Thyroid gland (tissue), 4 donors: ENCODE measurements around the gene SPRN. TPM values are rescaled to one million over a fixed set of nuclear protein-coding genes. Genes with fewer than 3 reads are reported as not detected.
"Not testable (repeated sequence)": the region's sequence is repeated elsewhere in the genome, so short reads cannot be mapped to it uniquely, and the experiment has no call there.

Experiments used
- DNase-seq, 2 donors: peaks; one replicate each; pipeline ENCODE4 v3.0.0-alpha.2; 2019
- H3K27ac ChIP-seq, 3 donors: fragments of 200-600 bp; sonication (generic); 1 replicate in 2 of 3; 2 replicates in 1 of 3; pipeline ENCODE4 v1.5.1; 2016 to 2019; ENCODE audit warnings: mild to moderate bottlenecking in 1 of 3, moderate library complexity in 1 of 3
- H3K27me3 ChIP-seq: fragments of 200-600 bp; sonication (generic); one replicate; pipeline ENCODE4 v1.5.1; 2019
- H3K36me3 ChIP-seq, 2 donors: fragments of 200-600 bp; sonication (generic); one replicate each; pipeline ENCODE4 v1.5.1; 2016 to 2019
- H3K4me1 ChIP-seq, 2 donors: fragments of 200-600 bp; sonication (generic); one replicate each; pipeline ENCODE4 v1.5.1; 2017 to 2019
- H3K4me3 ChIP-seq, 3 donors: fragments of 200-600 bp; sonication (generic); replicated peaks in 1 of 3; 1 replicate in 2 of 3; 2 replicates in 1 of 3; pipeline ENCODE4 v1.5.1; 2016; ENCODE audit warnings: mild to moderate bottlenecking in 1 of 3
- H3K9me3 ChIP-seq: fragments of 200-600 bp; sonication (generic); one replicate; pipeline ENCODE4 v1.5.1; 2017
- POLR2A ChIP-seq, 2 donors: fragments of 450-650 bp; IDR thresholded peaks; one replicate each; pipeline ENCODE4 v1.6.1; 2017; ENCODE audit warnings: antibody characterized with exemption in 2 of 2, mild to moderate bottlenecking in 2 of 2, moderate library complexity in 1 of 2
- WGBS, 2 donors: methylation state at CpG; one replicate each; pipeline ENCODE4 v1.1.5; 2017; 5-methylcytosine and 5-hydroxymethylcytosine counted together
- intact Hi-C: fragments of 100-400 bp; cut with DNase I; formaldehyde crosslinking; loops from one replicate; pipeline ENCODE4 v1.15.1; 2023
- total RNA-seq, 4 donors: library from RNA; depleted of rRNA; stranded (reverse); fragments of >200 nt; gene quantifications; one replicate each; pipeline ENCODE4 v1.2.3, GENCODE V29; 2016
- TF ChIP-seq, protein P1 (sequence below), 6 experiments: fragments of 200-600 bp in 3 of 6; fragments of 450-650 bp in 3 of 6; sonication (generic) in 3 of 6; IDR thresholded peaks; one replicate each; pipeline ENCODE4 v1.5.1; 2016 to 2019; ENCODE audit warnings: antibody characterized with exemption in 6 of 6, mild to moderate bottlenecking in 2 of 6, inconsistent platforms in 1 of 6, moderate library complexity in 1 of 6

The SPRN gene
- total RNA-seq, 4 donors from 2014 or later: 0.15 TPM; not detected in 3

DNA sequence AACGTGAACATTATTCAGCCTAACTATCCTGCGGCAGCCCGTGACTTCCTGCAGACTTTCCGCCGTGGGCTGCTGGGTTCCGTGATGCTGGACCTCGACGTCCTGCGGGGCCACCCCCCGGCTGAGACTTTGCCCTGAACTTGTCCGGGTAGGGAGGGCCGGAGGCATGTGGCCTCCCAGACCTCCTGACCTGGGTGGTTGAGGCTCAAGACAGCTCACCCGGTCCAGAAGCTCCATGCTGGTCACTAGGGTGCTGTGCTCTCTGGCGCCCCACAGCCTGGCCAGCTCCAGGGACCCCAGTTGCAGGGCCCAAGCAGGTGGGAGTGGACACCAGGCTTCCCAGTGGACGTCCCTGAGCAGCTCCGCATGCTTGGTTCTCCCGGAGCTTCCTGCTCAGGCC, 4.4 kb downstream of the SPRN start:
- TF ChIP-seq, protein P1, sequence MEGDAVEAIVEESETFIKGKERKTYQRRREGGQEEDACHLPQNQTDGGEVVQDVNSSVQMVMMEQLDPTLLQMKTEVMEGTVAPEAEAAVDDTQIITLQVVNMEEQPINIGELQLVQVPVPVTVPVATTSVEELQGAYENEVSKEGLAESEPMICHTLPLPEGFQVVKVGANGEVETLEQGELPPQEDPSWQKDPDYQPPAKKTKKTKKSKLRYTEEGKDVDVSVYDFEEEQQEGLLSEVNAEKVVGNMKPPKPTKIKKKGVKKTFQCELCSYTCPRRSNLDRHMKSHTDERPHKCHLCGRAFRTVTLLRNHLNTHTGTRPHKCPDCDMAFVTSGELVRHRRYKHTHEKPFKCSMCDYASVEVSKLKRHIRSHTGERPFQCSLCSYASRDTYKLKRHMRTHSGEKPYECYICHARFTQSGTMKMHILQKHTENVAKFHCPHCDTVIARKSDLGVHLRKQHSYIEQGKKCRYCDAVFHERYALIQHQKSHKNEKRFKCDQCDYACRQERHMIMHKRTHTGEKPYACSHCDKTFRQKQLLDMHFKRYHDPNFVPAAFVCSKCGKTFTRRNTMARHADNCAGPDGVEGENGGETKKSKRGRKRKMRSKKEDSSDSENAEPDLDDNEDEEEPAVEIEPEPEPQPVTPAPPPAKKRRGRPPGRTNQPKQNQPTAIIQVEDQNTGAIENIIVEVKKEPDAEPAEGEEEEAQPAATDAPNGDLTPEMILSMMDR (IDR thresholded peaks at IDR 0.05): no peak
- no peak for TF ChIP-seq POLR2A (IDR thresholded peaks at IDR 0.05)
- Histone ChIP-seq H3K36me3 (peaks cover 17 to 27% of the 10 kb centered on the region in 2 donors), H3K9me3 (no peaks in the 10 kb centered on the region), H3K4me1 (peaks cover 0 to 6% of the 10 kb centered on the region in 2 donors), H3K27ac (no peak overlapping the region), H3K27me3 (no peaks in the 10 kb centered on the region), H3K4me3 (no peak overlapping the region)
- WGBS, 2 donors: 90 to 96% methylated on average over 16 to 17 of the region's 17 CpGs
- intact Hi-C loops: no loop called here
- DNase-seq: no peak

DNA sequence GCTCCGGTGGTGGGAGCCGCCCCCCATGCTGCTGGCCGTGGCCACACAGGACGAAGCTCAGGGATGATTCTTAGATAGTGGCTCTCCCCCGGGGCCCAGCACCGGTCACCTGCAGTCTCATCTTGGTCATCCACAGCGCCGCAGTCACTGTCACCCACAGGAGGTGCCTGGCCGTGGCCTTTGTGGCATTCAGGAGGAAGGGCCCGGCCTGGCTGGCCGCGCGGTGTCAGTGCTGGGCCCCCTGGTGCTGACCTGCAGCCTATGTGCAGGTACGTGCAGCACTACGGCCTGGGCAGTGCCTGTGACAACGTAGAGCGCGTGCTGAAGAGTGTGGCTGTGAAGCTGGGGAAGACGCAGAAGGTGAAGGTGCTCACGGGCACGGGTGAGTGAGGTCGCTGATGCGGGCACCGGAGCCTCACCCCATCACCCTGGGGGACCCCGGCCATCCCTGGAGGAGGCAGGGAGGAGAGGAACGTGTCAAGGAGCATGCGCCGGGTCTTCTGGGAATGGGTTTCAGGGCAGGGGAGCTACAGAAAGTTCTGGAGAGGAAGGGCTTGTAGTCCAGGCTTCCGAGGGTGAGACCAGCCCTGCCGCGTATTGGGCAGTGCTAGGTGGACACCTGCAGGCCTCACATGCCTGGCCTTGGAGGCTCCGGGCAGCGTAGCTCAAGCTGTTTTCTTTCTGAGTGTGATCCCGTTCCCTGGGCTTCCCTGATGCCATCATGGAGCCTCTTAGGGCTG, 5.0 kb downstream of the SPRN start:
- TF ChIP-seq, protein P1 (IDR thresholded peaks at IDR 0.05): no peak
- TF ChIP-seq POLR2A (IDR thresholded peaks at IDR 0.05): no peak
- intact Hi-C loops: no loop called here
- Histone ChIP-seq H3K9me3 (no peaks in the 10 kb centered on the region), H3K4me3 (no peak overlapping the region), H3K27me3 (no peaks in the 10 kb centered on the region), H3K4me1 (peaks cover 0 to 6% of the 10 kb centered on the region in 2 donors), H3K27ac (no peak overlapping the region), H3K36me3 (peaks cover 17 to 29% of the 10 kb centered on the region in 2 donors)
- WGBS, 2 donors: 91 to 95% methylated on average over 32 to 34 of the region's 34 CpGs
- DNase-seq: no peak

DNA sequence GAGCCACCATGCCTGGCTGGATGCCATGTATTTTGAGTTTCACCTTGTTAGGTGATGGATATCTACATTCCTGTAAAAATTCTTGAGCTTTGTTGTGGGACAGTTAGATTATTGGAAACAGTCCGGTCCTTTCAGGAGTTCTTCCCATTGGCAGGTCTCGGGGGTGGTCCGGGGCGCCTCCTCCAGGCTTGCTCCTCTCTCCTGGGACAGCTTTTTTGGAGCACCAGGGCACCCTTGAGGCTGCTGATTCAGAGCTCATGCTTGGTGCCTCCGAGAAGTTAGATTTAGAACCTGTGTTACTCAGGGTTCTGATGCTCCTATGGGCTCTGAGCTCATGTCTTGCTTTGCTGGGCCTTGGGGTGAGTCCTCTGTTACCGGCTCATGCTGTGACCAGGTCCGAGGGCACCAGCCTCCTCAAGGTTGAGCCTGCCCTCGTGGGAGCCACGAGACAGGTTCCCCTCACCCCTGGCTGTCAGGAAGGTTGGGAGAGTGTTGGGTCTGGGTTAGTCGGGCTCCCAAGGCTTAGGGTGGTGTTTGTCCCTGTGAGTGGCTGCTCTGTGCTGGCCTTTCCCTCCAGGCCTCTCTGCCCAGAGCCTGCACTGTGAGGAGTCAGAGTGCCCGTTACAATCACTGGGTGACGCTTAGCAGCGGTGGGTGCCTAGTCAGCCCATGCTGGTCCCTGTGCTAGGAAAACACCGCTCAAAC, 6.0 kb downstream of the SPRN start:
- Histone ChIP-seq H3K4me1 (peaks cover 0 to 6% of the 10 kb centered on the region in 2 donors), H3K36me3 (peaks cover 17 to 29% of the 10 kb centered on the region in 2 donors), H3K9me3 (no peaks in the 10 kb centered on the region), H3K4me3 (no peak overlapping the region), H3K27ac (no peak overlapping the region), H3K27me3 (no peaks in the 10 kb centered on the region)
- no peak for DNase-seq
- TF ChIP-seq, protein P1 (IDR thresholded peaks at IDR 0.05): no peak
- TF ChIP-seq POLR2A (IDR thresholded peaks at IDR 0.05): no peak
- 96 to 97% methylated on average over 9 to 11 of the region's 14 CpGs for WGBS, 2 donors
- intact Hi-C loops: no loop called here

DNA sequence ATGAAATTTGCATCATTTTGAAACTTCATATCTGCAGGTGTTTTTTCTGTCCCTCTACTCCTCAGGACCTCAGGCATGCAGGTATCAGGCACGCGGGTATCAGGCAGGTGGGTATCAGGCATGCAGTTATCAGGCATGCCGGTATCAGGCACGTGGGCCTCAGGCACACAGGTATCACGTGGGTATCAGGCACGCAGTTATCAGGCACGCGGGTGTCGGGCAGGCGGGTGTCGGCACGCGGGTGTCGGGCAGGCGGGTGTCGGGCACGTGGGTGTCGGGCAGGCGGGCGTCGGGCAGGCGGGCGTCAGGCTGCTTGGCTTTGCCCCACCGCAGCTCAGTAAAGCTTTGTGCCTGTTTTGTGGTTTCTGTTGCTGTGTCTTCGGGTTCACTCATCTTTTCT, 8.7 kb downstream of the SPRN start:
- TF ChIP-seq, protein P1 (IDR thresholded peaks at IDR 0.05): no peak
- TF ChIP-seq POLR2A (IDR thresholded peaks at IDR 0.05): no peak
- H3K27me3 ChIP-seq: no peaks in the 10 kb centered on the region
- peaks cover 19 to 23% of the 10 kb centered on the region in 2 donors for H3K36me3 ChIP-seq
- no peaks in the 10 kb centered on the region for H3K4me1 ChIP-seq
- H3K4me3 ChIP-seq: no peak overlapping the region
- no peaks in the 10 kb centered on the region for H3K9me3 ChIP-seq
- intact Hi-C loops: no loop called here
- no peak for DNase-seq
- H3K27ac ChIP-seq: no peak overlapping the region
- 96 to 97% methylated on average over 25 of the region's 25 CpGs for WGBS, 2 donors

DNA sequence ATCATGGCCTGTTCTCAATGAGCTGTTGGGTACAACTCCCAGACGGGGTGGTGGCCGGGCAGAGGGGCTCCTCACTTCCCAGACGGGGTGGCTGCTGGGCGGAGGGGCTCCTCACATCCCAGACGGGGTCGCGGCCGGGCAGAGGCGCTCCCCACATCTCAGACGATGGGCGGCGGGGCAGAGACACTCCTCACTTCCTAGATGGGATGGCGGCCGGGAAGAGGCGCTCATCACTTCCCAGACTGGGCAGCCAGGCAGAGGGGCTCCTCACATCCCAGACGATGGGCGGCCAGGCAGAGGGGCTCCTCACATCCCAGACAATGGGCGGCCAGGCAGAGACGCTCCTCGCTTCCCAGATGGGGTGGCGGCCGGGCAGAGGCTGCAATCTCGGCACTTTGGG, 10.0 kb downstream of the SPRN start:
- peaks cover 10 to 19% of the 10 kb centered on the region in 2 donors for H3K36me3 ChIP-seq
- WGBS, 2 donors: 96 to 100% methylated on average over 6 to 15 of the region's 23 CpGs
- H3K27ac ChIP-seq, H3K27me3 ChIP-seq, H3K9me3 ChIP-seq, H3K4me3 ChIP-seq, intact Hi-C loops, DNase-seq, H3K4me1 ChIP-seq: not testable (repeated sequence)
